Pancreas (tissue), 10 donors: ENCODE results near the gene KCNIP1. TPM values are rescaled to one million over a fixed set of nuclear protein-coding genes. Genes with fewer than 3 reads are reported as not detected.

ENCODE experiments used
- ATAC-seq, 4 donors: fragments of 200-7000 bp; cut with Tn5 transposase; one replicate each; pipeline versions ENCODE4 v1.8.0 to v1.9.1; 2020; ENCODE audit warnings: mild to moderate bottlenecking in 4 of 4, moderate library complexity in 4 of 4
- DNase-seq, 6 donors: peaks; one replicate each; pipeline ENCODE4 v3.0.0-alpha.2; 2020
- FAIRE-seq: peaks from 2 replicates; lab custom pipeline; 2012; peaks lifted over from hg19 to GRCh38; lab: Jason Lieb, UNC
- H3K27ac ChIP-seq, 4 donors: fragments of 200-600 bp; sonication (generic); 1 replicate in 3 of 4; 2 replicates in 1 of 4; pipeline versions ENCODE4 v1.5.0 to v1.8.0; 2020
- H3K27me3 ChIP-seq, 4 donors: fragments of 200-600 bp; one replicate each; pipeline ENCODE4 v1.8.0; 2021
- H3K36me3 ChIP-seq, 3 donors: fragments of 200-600 bp; sonication (generic) in 1 of 3; one replicate each; pipeline versions ENCODE4 v1.5.0 to v1.8.0; 2020 to 2021
- H3K4me1 ChIP-seq, 3 donors: fragments of 200-600 bp; one replicate each; pipeline ENCODE4 v1.8.0; 2021
- H3K4me3 ChIP-seq, 4 donors: fragments of 200-600 bp; sonication (generic) in 2 of 4; one replicate each; pipeline versions ENCODE4 v1.5.0 to v1.8.0; 2020 to 2021
- H3K9me3 ChIP-seq, 4 donors: fragments of 200-600 bp; one replicate each; pipeline ENCODE4 v1.8.0; 2021
- CTCF ChIP-seq, 4 donors: fragments of 200-600 bp; sonication (generic) in 3 of 4; IDR thresholded peaks; one replicate each; pipeline versions ENCODE4 v1.5.0 to v1.8.0; 2021; ENCODE audit warnings: antibody characterized with exemption in 4 of 4
- WGBS, 2 donors: extraction: QIAGEN DNeasy Blood & Tissue Kit; methylation state at CpG; one replicate each; pipeline ENCODE4 v1.1.7; 2013; 5-methylcytosine and 5-hydroxymethylcytosine counted together
- intact Hi-C, 3 donors: fragments of 100-400 bp; cut with DNase I; formaldehyde crosslinking; loops; one replicate each; pipeline versions ENCODE4 v1.11.1 to v1.14.2; 2022
- polyA plus RNA-seq, 2 donors: library from polyadenylated mRNA; stranded (reverse); fragments of 200-250 nt; gene quantifications; one replicate each; pipeline ENCODE4 v1.2.3, GENCODE V29; 2013
- total RNA-seq, 6 donors: library from RNA; stranded (reverse); fragmentation: NEBNext Ultra II Directional in 4 of 6; extraction: Animal tissue kit (Norgen Biotek cat#: 25700) in 4 of 6; gene quantifications; one replicate each; pipeline versions ENCODE4 v1.2.1 to v1.2.4, GENCODE V29; 2021 to 2023
- donor health status: healthy with polysubstance abuse.
- donor health status: DM: no; HTN: no; CAD: no; lungs with moderate emphysema.
- donor health status: DM: no; HTN: no; CAD: no.
- donor health status: control.
- donor health status: control.
- donor health status: Bipolar disorder and iron deficiency.
- donor health status: DM: yes; HTN: yes; CAD: no.
- donor health status: DM: no; HTN: no; CAD: no.
- donor health status: DM: no; HTN: no; CAD: no.
- donor health status: DM: yes; HTN: yes; CAD: no.

Gene KCNIP1
- total and polyA plus RNA-seq, 8 donors = 0.31 to 10.3 (median 1.1) TPM

- Histone ChIP-seq H3K27ac (no peak overlapping the region), H3K4me3 (no peak overlapping the region), H3K36me3 (no peaks in the 10 kb centered on the region), H3K9me3 (no peaks in the 10 kb centered on the region), H3K27me3 (no peaks in the 10 kb centered on the region), H3K4me1 (no peaks in the 10 kb centered on the region)
- intact Hi-C loops = no loop called here
- no peak for FAIRE-seq
- no peak for ATAC-seq
- no peak for TF ChIP-seq CTCF (IDR thresholded peaks at IDR 0.05)
- no peak for DNase-seq
- 55 to 56% methylated on average over 2 of the region's 2 CpGs for WGBS, 2 donors
Observed at GRCh38 chr5:170732685-170733084, 228.9 kb downstream of the KCNIP1 start.

GRCh38 chr5:170736966-170737365 lies 233.1 kb downstream of the KCNIP1 start:
- Histone ChIP-seq H3K36me3 (no peaks in the 10 kb centered on the region), H3K4me1 (no peaks in the 10 kb centered on the region), H3K9me3 (no peaks in the 10 kb centered on the region), H3K27ac (no peak overlapping the region), H3K4me3 (no peak overlapping the region), H3K27me3 (no peaks in the 10 kb centered on the region)
- WGBS, 2 donors = 64 to 67% methylated on average over 3 of the region's 3 CpGs
- no peak for DNase-seq
- no peak for TF ChIP-seq CTCF (IDR thresholded peaks at IDR 0.05)
- ATAC-seq = no peak
- intact Hi-C loops = no loop called here
- FAIRE-seq = no peak

GRCh38 chr5:170737591-170737990 lies 233.8 kb downstream of the KCNIP1 start:
- Histone ChIP-seq H3K27me3 (no peaks in the 10 kb centered on the region), H3K27ac (no peak overlapping the region), H3K36me3 (no peaks in the 10 kb centered on the region), H3K9me3 (no peaks in the 10 kb centered on the region), H3K4me3 (no peak overlapping the region), H3K4me1 (no peaks in the 10 kb centered on the region)
- FAIRE-seq (no peak), DNase-seq (no peak), ATAC-seq (no peak)
- 86 to 92% methylated on average over 1 of the region's 1 CpG for WGBS, 2 donors
- intact Hi-C loops = no loop called here
- no peak for TF ChIP-seq CTCF (IDR thresholded peaks at IDR 0.05)

- DNase-seq (peak in 2 of 6 donors; percentile 36 to 38), FAIRE-seq (no peak), ATAC-seq (peak in 3 of 4 donors; percentile 27 to 58 (median 48))
- Histone ChIP-seq H3K4me1 (no peaks in the 10 kb centered on the region), H3K36me3 (no peaks in the 10 kb centered on the region), H3K4me3 (no peak overlapping the region), H3K27ac (no peak overlapping the region), H3K9me3 (no peaks in the 10 kb centered on the region), H3K27me3 (no peaks in the 10 kb centered on the region)
- WGBS, 2 donors = 52 to 82% methylated on average over 3 of the region's 3 CpGs
- intact Hi-C loops = no loop called here
- no peak for TF ChIP-seq CTCF (IDR thresholded peaks at IDR 0.05)
Observed at GRCh38 chr5:170738840-170739239, 235.0 kb downstream of the KCNIP1 start.

GRCh38 chr5:170739446-170739845 lies 235.6 kb downstream of the KCNIP1 start:
- no peaks in the 10 kb centered on the region for H3K9me3 ChIP-seq
- ATAC-seq = no peak
- TF ChIP-seq CTCF (IDR thresholded peaks at IDR 0.05) = no peak
- H3K27ac ChIP-seq = no peak overlapping the region
- no peak overlapping the region for H3K4me3 ChIP-seq
- WGBS, 2 donors = 87 to 95% methylated on average over 4 of the region's 4 CpGs
- H3K27me3 ChIP-seq = no peaks in the 10 kb centered on the region
- no peak for FAIRE-seq
- no peaks in the 10 kb centered on the region for H3K36me3 ChIP-seq
- DNase-seq = no peak
- H3K4me1 ChIP-seq = peaks cover 0 to 3% (median 0%) of the 10 kb centered on the region in 3 donors
- intact Hi-C loops = no loop called here
